HG02588 (cell line): ENCODE measurements around the gene ZNF831.
A peak's percentile ranks its signal among the peaks of the same experiment; 100 is the strongest.

Source experiments
- ATAC-seq: cut with Tn5 transposase; IDR thresholded peaks from one replicate; pipeline ENCODE4 v1.9.1; 2021; ENCODE audit warnings: mild to moderate bottlenecking, moderate library complexity; ENCODE audit not compliant: unreplicated experiment

The ZNF831 gene

DNA sequence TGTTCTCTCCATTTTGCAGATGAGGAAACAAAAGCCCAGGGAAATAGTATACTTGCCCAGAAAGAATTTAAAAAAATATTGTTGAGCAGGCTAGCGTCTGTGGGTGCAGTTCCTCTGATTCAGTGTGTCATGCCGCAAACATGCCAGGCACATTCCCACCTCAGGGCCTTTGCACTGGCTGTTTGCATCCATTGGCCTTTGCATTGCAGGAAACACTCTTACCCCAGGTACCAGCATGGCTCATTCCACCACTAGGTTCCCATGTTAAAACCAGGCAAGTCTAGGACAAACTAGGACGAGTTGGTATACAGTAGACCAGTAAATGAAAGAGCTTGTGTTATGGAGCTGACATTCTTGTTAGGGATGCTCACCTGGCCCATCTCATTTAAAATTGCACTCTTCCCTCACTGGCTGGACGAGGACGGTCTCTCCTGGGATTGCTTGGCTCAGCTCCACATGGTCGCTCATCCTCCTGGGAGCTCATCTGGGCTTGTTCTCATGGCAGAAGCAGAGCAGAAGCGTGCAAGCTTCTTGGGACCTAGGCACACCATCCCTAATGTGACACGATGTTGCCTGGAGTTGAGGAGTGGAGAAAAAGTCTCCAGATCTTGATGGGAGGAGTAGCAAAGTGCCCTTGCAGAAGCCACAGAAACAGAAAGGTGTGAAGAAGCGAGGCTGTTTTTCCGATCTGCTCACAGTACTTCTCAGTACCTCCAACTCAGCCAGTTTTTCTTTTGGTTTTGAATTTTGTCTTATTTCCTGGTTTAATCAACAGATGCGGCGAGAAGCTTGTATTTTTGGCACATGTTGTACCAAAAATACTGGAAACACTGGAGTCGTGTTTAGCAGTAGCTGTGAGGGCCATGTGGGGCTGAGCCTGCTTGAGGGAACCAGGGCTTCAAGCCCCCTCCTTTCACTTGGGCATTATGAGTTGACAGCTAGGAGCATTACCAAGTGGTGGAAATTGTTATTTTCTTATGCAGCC, 13.9 kb downstream of the ZNF831 start:
- ATAC-seq = no peak

DNA sequence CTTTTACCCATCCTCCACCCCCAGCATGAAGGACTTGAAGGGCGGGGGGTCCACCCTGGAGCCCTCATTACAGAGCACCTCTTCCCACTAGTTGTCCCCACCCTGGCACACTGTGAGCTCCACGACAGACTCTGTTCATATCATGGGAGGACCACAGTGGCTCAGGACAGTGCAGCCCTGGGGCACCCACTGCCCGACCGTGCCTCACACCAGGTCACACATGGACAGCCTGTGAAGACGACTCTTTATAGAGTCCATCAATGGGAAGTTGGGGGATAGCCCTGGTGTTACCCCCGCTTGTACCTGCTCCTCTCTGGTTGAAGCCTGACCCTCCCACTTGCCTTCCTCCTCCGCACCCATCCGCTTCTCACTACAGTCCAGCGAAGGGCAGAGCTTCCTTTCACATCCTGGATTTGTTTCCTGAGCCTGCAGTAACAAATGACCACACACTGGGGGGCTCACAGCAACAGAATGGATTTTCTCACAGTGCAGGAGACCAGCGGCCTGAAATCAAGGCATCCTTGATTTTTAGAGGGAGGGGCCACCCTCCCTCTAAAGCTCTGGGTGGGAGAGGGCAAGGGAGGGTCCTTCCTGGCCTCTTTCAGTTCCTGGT, 15.5 kb downstream of the ZNF831 start:
- ATAC-seq = no peak

GRCh38 chr20:59179988-59180387, 16.4 kb downstream of the ZNF831 start:
- ATAC-seq = no peak

GRCh38 chr20:59181936-59182335, 18.3 kb downstream of the ZNF831 start:
- ATAC-seq = no peak

GRCh38 chr20:59182401-59183044, 18.9 kb downstream of the ZNF831 start:
- ATAC-seq = peak; percentile 51

- ATAC-seq = no peak
Observed at GRCh38 chr20:59183751-59184150, 20.1 kb downstream of the ZNF831 start.

DNA sequence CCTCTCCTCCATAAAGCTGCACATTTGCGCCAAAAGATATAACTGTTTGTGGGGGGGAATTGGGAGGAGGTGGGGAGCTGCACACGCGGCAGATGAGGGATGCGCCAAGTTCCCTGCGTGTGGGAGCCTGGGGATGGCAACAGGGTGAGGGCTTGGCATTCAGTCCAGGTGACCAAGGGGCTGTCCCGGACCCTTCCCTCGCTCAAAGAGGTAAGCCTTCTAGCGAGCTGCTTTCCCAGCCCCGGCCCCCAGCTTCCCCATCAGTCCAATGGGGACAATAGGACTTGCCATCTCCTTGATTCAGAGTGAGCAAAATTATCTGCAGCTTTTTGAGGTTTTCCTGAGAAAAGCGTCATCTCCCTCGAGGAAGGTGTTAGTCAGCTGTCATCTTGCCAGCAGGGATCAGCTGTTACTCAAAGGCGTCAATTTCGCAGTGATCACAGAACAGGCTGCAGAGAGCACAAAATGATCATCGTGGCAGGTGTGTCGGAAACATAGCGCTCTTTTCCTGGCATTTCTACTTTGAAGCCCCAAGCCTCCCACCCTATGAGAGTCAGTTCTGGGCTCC, 21.3 kb downstream of the ZNF831 start:
- ATAC-seq = no peak

DNA sequence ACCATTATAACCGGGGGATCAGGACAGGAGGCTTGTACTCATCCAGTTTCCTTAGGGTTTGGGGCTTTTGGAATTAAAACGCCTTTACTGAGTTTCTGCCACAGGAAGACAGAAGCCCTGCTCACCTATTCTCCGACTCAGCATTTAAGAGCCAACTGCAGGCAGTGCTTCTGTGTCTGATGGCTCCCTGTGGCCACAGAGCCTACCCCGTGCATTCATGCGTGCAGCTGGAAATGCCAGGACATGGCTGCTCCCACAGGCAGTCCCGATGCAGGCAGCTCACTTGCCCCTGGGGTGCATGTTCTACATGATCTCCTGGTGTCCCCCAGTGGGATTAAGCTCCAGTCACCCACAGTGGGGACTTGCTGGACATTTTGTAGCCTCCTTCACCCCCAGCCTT, 22.2 kb downstream of the ZNF831 start:
- no peak for ATAC-seq

DNA sequence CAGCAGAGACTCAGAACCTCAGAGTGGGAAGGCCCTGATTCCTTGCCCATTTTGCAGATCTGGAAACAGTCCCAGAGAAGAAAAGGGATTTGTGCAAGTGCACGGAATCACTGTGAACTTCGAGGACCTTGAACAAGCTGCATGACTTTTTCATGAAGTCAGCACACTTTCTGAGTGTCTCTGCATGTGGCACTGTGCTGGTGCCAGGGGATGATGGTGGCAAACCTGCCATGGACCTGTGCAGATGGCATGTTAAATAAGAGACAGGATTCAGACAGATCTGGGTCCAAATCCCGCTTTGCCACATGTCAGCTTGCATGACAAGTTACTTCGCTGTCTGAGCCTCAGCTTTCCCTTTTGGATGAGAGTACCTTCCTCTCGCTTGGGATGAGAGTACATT, 26.8 kb downstream of the ZNF831 start:
- no peak for ATAC-seq

DNA sequence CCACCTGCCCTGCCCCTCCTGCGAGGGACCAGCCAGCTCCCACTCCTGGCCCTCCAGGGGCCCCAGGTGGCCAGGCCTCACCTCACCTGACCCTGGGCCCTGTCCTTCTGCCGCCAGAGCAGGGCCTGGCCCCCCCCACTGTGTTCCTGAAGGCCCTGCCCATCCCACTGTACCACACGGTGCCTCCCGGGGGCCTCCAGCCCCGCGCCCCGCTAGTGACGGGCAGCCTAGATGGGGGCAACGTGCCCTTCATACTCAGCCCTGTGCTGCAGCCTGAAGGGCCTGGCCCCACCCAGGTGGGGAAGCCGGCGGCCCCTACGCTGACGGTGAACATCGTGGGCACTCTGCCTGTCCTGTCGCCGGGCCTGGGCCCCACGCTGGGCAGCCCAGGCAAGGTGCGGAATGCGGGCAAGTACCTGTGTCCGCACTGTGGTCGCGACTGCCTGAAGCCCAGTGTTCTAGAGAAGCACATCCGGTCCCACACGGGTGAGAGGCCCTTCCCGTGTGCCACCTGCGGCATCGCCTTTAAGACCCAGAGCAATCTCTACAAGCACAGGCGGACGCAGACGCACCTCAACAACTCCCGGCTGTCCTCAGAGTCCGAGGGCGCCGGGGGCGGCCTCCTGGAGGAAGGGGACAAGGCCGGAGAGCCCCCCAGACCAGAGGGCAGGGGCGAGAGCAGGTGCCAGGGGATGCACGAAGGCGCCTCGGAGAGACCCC, 27.6 kb downstream of the ZNF831 start:
- no peak for ATAC-seq

GRCh38 chr20:59191756-59192532, 28.3 kb downstream of the ZNF831 start:
- ATAC-seq = no peak

DNA sequence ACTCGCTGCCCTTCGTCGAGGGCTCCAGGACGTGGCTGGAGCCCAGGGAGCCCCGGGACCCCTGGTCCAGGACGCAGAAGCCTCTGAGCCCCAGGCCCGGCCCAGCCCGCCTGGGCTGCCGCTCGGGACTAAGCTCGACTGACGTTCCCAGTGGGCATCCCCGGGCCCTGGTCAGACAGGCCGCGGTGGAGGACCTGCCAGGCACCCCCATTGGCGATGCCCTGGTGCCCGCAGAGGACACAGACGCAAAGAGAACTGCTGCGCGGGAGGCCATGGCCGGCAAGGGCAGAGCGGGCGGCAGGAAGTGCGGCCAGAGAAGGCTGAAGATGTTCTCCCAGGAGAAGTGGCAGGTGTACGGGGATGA, 28.9 kb downstream of the ZNF831 start:
- no peak for ATAC-seq

- ATAC-seq = no peak
Observed at GRCh38 chr20:59193325-59193724, 29.7 kb downstream of the ZNF831 start.

GRCh38 chr20:59194023-59194935, 30.7 kb downstream of the ZNF831 start:
- ATAC-seq = no peak

DNA sequence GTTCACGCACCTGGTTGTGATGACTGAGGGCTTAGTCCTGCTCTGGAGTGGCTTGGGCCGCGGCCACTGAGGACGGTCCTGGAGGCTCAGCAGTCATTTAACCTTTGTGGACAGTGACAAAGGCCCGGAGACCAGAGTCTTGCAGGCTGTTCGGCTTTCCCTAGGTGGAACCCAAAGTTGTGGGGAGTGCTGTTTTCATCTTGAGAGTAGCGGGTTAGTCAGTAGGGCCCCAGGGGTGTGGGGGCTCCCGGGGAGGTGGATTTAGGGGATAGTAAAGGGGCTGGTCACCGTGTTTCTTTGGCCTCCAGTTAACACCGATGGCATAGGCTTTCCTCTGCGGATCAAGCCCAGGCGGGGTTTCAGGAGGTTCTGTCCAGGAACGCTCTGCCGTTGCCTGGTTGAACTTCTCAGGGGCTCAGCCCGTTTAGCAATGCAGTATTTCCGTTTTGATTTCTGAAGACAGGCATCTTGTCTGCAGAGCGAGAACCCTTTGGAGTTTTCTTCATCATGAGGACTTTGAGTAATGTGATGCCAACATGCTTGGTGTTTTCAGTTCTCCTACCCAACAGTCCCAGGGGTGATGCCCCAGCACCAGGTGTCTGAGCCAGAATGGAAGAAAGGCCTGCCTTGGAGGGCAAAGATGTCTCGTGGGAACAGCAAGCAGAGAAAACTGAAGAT, 31.8 kb downstream of the ZNF831 start:
- no peak for ATAC-seq

DNA sequence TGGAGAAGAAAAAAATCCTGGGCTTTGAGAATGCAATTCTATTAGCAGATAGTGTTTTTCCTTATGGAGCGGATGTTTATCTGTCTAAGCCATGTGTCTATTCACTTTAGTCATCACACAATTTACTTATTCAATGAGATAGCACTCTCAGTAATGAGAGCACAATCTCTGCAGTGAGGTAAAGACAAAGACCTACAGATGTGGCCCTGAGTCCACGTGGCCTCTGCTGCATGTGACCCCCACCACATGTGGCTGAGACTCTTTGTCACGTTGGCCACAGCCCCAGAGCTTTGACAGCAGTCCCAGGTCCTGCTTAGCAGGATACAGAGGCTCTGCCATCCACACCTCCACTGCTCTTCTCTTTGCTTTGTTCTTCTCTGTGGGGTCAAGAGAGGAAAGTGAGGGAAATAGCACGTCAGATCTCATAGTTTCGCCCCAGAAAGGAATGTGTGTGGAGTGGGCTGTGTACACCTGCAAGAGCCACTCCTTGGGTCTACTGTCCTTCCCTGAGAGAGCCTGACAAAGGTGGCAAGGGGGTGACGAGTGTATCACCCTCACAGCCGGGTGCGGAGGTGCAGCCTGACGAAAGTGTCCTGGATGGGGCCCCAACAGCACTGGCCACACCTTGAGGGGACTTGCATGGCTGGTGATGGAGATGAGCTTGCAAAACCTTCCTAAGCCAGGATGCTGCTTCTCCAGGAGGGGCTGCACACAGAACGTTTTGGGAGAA, 40.7 kb downstream of the ZNF831 start:
- ATAC-seq = no peak

- no peak for ATAC-seq
Observed at GRCh38 chr20:59205044-59205443, 41.4 kb downstream of the ZNF831 start.

DNA sequence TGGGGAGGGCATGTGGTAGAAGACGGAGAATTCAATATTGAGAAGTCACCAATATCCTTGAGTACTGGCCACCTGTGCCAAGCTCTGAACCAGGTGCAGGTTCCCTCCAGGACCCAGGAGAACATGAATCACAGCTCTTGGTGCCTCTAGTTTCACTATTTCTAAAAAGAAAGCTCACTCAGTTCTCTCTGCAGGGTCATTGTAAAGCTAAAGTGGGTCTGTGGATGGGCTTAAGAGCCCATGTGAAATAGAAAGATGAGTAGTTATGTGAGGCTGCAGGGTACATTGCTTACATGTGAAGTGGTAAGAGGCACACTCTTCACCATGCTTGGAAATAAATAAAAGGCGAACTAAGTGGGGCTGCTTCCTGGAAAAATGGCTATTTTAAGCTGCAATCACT, 43.6 kb downstream of the ZNF831 start:
- ATAC-seq = no peak
